BE2C (cell line): ENCODE measurements around the gene SLC24A3. TPM values are rescaled to one million over a fixed set of nuclear protein-coding genes. Genes with fewer than 3 reads are reported as not detected.

ENCODE experiments used
- DNase-seq: peaks from one replicate; pipeline ENCODE4 v3.0.0-alpha.2; 2020
- H3K27me3 ChIP-seq: fragments of 250-450 bp; sonication (Bioruptor Pico); 2 replicates; pipeline ENCODE4 v1.5.1; 2020; ENCODE audit warnings: mild to moderate bottlenecking
- H3K36me3 ChIP-seq: fragments of 250-450 bp; sonication (Bioruptor Pico); 2 replicates; pipeline ENCODE4 v1.5.1; 2020; ENCODE audit warnings: mild to moderate bottlenecking
- H3K4me1 ChIP-seq: fragments of 250-450 bp; sonication (Bioruptor Pico); 2 replicates; pipeline ENCODE4 v1.5.1; 2020
- H3K4me3 ChIP-seq: 2 replicates; pipeline ENCODE4 v1.5.1; 2011; ENCODE audit warnings: low read depth, low read length
- H3K9me3 ChIP-seq: fragments of 250-450 bp; sonication (Bioruptor Pico); 2 replicates; pipeline ENCODE4 v1.5.1; 2020
- polyA plus RNA-seq: library from polyadenylated mRNA; unstranded; fragments of >200 nt; gene quantifications from one replicate; pipeline ENCODE4 v1.2.1, GENCODE V29; 2012; ENCODE audit warnings: low read depth, missing spikeins; ENCODE audit not compliant: insufficient read length, insufficient read depth
- TF ChIP-seq, protein P1 (sequence below): IDR thresholded peaks from 2 replicates; pipeline ENCODE4 v1.5.1; 2012; ENCODE audit warnings: mild to moderate bottlenecking, low read depth, low read length

SLC24A3 gene
- polyA plus RNA-seq = not detected

DNA sequence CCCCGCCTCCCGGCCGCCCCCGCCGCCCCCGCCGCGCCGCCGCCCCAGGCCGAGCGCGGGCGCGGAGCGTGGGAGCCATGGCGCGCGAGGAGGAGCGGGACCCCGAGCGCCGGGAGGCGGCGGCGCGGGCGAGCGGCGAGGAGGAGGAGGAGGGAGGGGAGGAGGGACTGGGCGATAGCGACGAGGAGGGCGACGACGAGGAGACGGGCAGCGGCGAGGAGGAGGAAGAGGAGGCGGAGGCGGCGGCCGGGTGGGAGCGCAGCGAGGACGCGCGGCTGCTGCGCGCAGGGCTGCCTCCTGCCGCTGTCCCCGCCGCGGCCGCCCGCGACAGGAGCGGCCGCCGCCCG is at the start of gene SLC24A3:
TSS of gene SLC24A3 (plus strand) at position 174 of the 347 bp plus-strand sequence.
- H3K4me3 ChIP-seq = no peak within 1 kb of the TSS
- no peak for DNase-seq
- TF ChIP-seq, protein P1, sequence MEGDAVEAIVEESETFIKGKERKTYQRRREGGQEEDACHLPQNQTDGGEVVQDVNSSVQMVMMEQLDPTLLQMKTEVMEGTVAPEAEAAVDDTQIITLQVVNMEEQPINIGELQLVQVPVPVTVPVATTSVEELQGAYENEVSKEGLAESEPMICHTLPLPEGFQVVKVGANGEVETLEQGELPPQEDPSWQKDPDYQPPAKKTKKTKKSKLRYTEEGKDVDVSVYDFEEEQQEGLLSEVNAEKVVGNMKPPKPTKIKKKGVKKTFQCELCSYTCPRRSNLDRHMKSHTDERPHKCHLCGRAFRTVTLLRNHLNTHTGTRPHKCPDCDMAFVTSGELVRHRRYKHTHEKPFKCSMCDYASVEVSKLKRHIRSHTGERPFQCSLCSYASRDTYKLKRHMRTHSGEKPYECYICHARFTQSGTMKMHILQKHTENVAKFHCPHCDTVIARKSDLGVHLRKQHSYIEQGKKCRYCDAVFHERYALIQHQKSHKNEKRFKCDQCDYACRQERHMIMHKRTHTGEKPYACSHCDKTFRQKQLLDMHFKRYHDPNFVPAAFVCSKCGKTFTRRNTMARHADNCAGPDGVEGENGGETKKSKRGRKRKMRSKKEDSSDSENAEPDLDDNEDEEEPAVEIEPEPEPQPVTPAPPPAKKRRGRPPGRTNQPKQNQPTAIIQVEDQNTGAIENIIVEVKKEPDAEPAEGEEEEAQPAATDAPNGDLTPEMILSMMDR = no peak
- H3K9me3 ChIP-seq = no peaks in the 10 kb centered on the region
- no peaks in the 10 kb centered on the region for H3K4me1 ChIP-seq
- peaks cover 34% of the 10 kb centered on the region for H3K27me3 ChIP-seq
- H3K36me3 ChIP-seq = no peaks in the 10 kb centered on the region

DNA sequence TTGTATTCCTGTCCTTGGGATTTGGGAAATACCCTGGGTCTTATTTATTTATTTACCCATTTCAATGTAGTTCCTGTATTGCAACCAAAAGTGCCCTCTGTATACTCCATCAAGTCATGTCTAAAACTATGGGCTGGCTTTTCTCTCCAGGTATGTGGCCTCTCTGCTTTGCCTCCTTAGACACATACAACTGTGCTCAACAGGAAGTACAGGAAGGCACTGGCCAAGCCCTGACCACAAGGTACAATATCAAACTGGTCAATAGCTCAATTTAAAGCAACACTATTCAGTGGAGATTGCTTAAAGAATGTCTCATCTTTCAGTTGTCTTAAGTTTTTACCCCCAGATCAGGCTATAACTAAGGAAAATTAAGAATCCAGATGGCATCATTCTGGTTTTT is 42.3 kb upstream of the SLC24A3 start:
- Histone ChIP-seq H3K36me3 (no peaks in the 10 kb centered on the region), H3K4me3 (no peak overlapping the region), H3K27me3 (no peaks in the 10 kb centered on the region), H3K4me1 (no peaks in the 10 kb centered on the region), H3K9me3 (no peaks in the 10 kb centered on the region)
- DNase-seq = no peak
- TF ChIP-seq, protein P1 = no peak

DNA sequence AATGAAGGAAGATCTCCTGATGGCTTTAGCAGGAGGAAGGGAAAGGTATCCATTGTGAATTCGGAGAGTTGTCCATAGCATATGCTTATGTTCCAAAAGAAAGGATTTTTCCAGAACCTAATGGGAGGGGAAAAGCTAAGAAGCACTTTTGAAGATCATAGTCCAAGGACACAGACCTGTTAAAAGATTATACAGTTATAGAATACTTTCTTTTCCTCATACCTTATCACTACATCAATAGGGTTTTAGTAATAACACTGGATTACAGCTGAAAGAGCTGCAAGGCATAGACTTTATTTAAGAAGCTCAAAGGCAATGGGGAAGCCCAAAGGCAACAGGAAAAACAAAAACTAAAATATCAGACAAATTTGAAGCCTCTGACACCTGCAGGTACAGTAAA is 39.8 kb upstream of the SLC24A3 start:
- no peak for DNase-seq
- TF ChIP-seq, protein P1 = no peak
- no peaks in the 10 kb centered on the region for H3K9me3 ChIP-seq
- H3K4me3 ChIP-seq = no peak overlapping the region
- H3K36me3 ChIP-seq = no peaks in the 10 kb centered on the region
- no peaks in the 10 kb centered on the region for H3K4me1 ChIP-seq
- H3K27me3 ChIP-seq = no peaks in the 10 kb centered on the region

DNA sequence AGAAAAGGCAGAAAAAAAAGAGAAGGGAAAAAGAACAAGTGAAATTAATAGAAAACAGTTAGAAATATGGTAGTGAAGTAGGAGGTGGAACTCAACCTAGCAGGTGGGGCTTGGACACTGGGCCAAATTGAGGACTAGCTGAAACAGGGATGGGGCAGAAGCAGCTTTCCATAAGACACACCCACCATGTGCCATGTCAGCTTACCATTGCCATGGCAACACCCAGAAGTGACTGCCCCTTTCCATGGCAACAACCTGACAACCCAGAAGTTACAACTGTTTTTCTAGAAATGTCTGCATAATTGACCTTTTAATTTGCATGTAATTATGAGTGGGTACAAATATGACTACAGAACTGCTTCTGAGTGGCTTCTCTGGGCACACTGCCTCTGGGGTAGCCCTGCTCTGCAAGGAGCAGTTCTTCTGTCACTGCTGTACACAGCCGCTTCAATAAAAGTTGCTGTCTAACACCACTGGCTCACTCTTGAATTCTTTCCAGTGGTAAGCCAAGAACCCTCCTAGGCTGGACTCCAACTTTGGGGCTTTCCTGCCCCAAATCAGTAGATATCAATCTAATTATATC is 35.9 kb upstream of the SLC24A3 start:
- H3K9me3 ChIP-seq = no peaks in the 10 kb centered on the region
- no peak for DNase-seq
- TF ChIP-seq, protein P1 = no peak
- H3K27me3 ChIP-seq = no peaks in the 10 kb centered on the region
- no peaks in the 10 kb centered on the region for H3K36me3 ChIP-seq
- H3K4me1 ChIP-seq = no peaks in the 10 kb centered on the region
- no peak overlapping the region for H3K4me3 ChIP-seq

DNA sequence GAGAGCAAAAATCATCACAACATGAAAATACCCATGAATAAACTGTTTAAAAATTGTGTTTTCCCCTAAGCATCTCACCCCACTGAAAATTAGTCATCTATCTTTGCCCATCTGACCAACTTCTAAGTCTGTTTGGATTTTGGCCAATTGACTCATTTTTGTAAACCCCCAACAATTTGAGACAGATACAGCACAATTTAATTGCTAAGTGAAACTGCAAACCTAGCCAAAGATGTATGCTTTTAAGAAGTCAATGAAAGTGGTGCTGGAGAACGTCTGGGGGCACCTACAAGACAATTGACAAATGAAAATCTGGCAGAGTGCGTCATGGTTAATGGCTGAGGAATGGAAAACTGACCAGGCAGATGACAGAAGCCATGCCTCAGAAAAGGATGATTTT is 30.9 kb upstream of the SLC24A3 start:
- Histone ChIP-seq H3K9me3 (no peaks in the 10 kb centered on the region), H3K4me3 (no peak overlapping the region), H3K27me3 (no peaks in the 10 kb centered on the region), H3K36me3 (no peaks in the 10 kb centered on the region), H3K4me1 (no peaks in the 10 kb centered on the region)
- TF ChIP-seq, protein P1 = no peak
- no peak for DNase-seq

- DNase-seq = no peak
- H3K36me3 ChIP-seq = no peaks in the 10 kb centered on the region
Observed at GRCh38 chr20:19185083-19185482, 27.4 kb upstream of the SLC24A3 start.

More at GRCh38 chr20:19185083-19185482, 27.4 kb upstream of the SLC24A3 start:
- no peaks in the 10 kb centered on the region for H3K9me3 ChIP-seq
- H3K4me3 ChIP-seq = no peak overlapping the region
- no peaks in the 10 kb centered on the region for H3K4me1 ChIP-seq
- no peaks in the 10 kb centered on the region for H3K27me3 ChIP-seq
- TF ChIP-seq, protein P1 = no peak
